PC-3 (cell line): ENCODE data around the gene SGCG.

Experiments
- CTCF ChIP-seq: fragments of 300-600 bp; sonication (generic); conservative IDR thresholded peaks from 2 replicates; pipeline ENCODE4 v1.5.1; 2017; ENCODE audit warnings: antibody characterized with exemption, low read depth, mild to moderate bottlenecking, low read length
- EZH2 ChIP-seq: fragments of 300-600 bp; sonication (generic); IDR thresholded peaks from one replicate; pipeline ENCODE4 v1.6.1; 2017; ENCODE audit warnings: antibody characterized with exemption, mild to moderate bottlenecking, low read length; ENCODE audit not compliant: unreplicated experiment

GRCh38 chr13:23212671-23213070 is 31.9 kb downstream of the SGCG start:
- TF ChIP-seq EZH2, result no peak
- no peak for TF ChIP-seq CTCF
